MG63 (cell line): ENCODE measurements around the gene SPOP. TPM values are rescaled to one million over a fixed set of nuclear protein-coding genes. Genes with fewer than 3 reads are reported as not detected.
"Not testable (repeated sequence)": the region's sequence is repeated elsewhere in the genome, so short reads cannot be mapped to it uniquely, and the experiment has no call there.

Source experiments
- DNase-seq: peaks from one replicate; pipeline ENCODE4 v3.0.0-alpha.2; 2020
- H3K27me3 ChIP-seq: fragments of 250-450 bp; sonication (Bioruptor Pico); 2 replicates; pipeline ENCODE4 v1.5.1; 2020; ENCODE audit warnings: mild to moderate bottlenecking, moderate library complexity
- H3K36me3 ChIP-seq: fragments of 250-450 bp; sonication (Bioruptor Pico); 2 replicates; pipeline ENCODE4 v1.5.1; 2020; ENCODE audit warnings: mild to moderate bottlenecking, moderate library complexity
- H3K4me3 ChIP-seq: fragments of 250-450 bp; sonication (Bioruptor Pico); 2 replicates; pipeline ENCODE4 v1.5.1; 2020; ENCODE audit warnings: mild to moderate bottlenecking, moderate library complexity
- H3K9me3 ChIP-seq: fragments of 250-450 bp; sonication (Bioruptor Pico); 2 replicates; pipeline ENCODE4 v1.5.1; 2020; ENCODE audit warnings: mild to moderate bottlenecking, moderate library complexity
- total RNA-seq: library from RNA; depleted of rRNA; stranded (reverse); fragments of >200 nt; shearing (Covaris generic); gene quantifications from 2 replicates; pipeline ENCODE4 v1.2.3, GENCODE V29; 2014; ENCODE audit warnings: low replicate concordance

Gene SPOP
- total RNA-seq, 1 experiment from 2014 or later, result 126 TPM

GRCh38 chr17:49677134-49677932 lies 564 bp downstream of the SPOP start:
- peak; percentile 95 for DNase-seq

GRCh38 chr17:49676276-49676868 lies 1.5 kb downstream of the SPOP start:
- H3K4me3 ChIP-seq, result peak overlapping the region; percentile 82
- peaks cover 23% of the 10 kb centered on the region for H3K36me3 ChIP-seq
- DNase-seq, result no peak
- H3K27me3 ChIP-seq, result no peaks in the 10 kb centered on the region
- H3K9me3 ChIP-seq, result peaks cover 4% of the 10 kb centered on the region

More at GRCh38 chr17:49677134-49677932, 564 bp downstream of the SPOP start:
- peaks cover 23% of the 10 kb centered on the region for H3K36me3 ChIP-seq
- no peaks in the 10 kb centered on the region for H3K27me3 ChIP-seq
- H3K9me3 ChIP-seq, result peaks cover 4% of the 10 kb centered on the region
- peak overlapping the region; percentile 82 for H3K4me3 ChIP-seq

- Histone ChIP-seq H3K9me3 (peaks cover 4% of the 10 kb centered on the region), H3K4me3 (no peak overlapping the region), H3K36me3 (peaks cover 23% of the 10 kb centered on the region), H3K27me3 (no peaks in the 10 kb centered on the region)
- no peak for DNase-seq
These were observed 3.4 kb downstream of the SPOP start for GRCh38 chr17:49674507-49674906.

- DNase-seq, H3K27me3 ChIP-seq: not testable (repeated sequence)
These were observed 4.2 kb downstream of the SPOP start for GRCh38 chr17:49673679-49674078.

GRCh38 chr17:49670641-49671040 lies 7.3 kb downstream of the SPOP start:
- Histone ChIP-seq H3K9me3 (no peaks in the 10 kb centered on the region), H3K4me3 (no peak overlapping the region), H3K27me3 (no peaks in the 10 kb centered on the region), H3K36me3 (peaks cover 35% of the 10 kb centered on the region)
- DNase-seq, result no peak

More at GRCh38 chr17:49673679-49674078, 4.2 kb downstream of the SPOP start:
- peaks cover 23% of the 10 kb centered on the region for H3K36me3 ChIP-seq
- H3K9me3 ChIP-seq, H3K4me3 ChIP-seq: not testable (repeated sequence)

- Histone ChIP-seq H3K4me3 (no peak overlapping the region), H3K9me3 (no peaks in the 10 kb centered on the region), H3K36me3 (peaks cover 33% of the 10 kb centered on the region), H3K27me3 (no peaks in the 10 kb centered on the region)
- no peak for DNase-seq
These were observed 7.9 kb downstream of the SPOP start for GRCh38 chr17:49670002-49670401.

GRCh38 chr17:49667854-49668253 lies 10.0 kb downstream of the SPOP start:
- Histone ChIP-seq H3K27me3 (no peaks in the 10 kb centered on the region), H3K36me3 (peaks cover 27% of the 10 kb centered on the region), H3K4me3 (no peak overlapping the region), H3K9me3 (no peaks in the 10 kb centered on the region)
- DNase-seq, result no peak

- Histone ChIP-seq H3K4me3 (no peak overlapping the region), H3K27me3 (no peaks in the 10 kb centered on the region), H3K36me3 (peaks cover 33% of the 10 kb centered on the region), H3K9me3 (no peaks in the 10 kb centered on the region)
- no peak for DNase-seq
These were observed 13.1 kb downstream of the SPOP start for GRCh38 chr17:49664706-49665211.

- H3K9me3 ChIP-seq, result no peaks in the 10 kb centered on the region
- peaks cover 13% of the 10 kb centered on the region for H3K36me3 ChIP-seq
These were observed 18.1 kb downstream of the SPOP start for GRCh38 chr17:49659661-49660382.

GRCh38 chr17:49656247-49656646 lies 21.6 kb downstream of the SPOP start:
- DNase-seq, result no peak

More at GRCh38 chr17:49659661-49660382, 18.1 kb downstream of the SPOP start:
- DNase-seq, result no peak
- no peak overlapping the region for H3K4me3 ChIP-seq
- no peaks in the 10 kb centered on the region for H3K27me3 ChIP-seq

GRCh38 chr17:49647256-49647585 lies 30.7 kb downstream of the SPOP start:
- Histone ChIP-seq H3K9me3 (no peaks in the 10 kb centered on the region), H3K4me3 (no peak overlapping the region)
- no peak for DNase-seq

More at GRCh38 chr17:49656247-49656646, 21.6 kb downstream of the SPOP start:
- H3K4me3 ChIP-seq, result no peak overlapping the region
- H3K9me3 ChIP-seq, result no peaks in the 10 kb centered on the region
- H3K36me3 ChIP-seq, result 0 out of 2 replicates have a peak, but pooled peaks cover 3% of the 10 kb centered on the region
- no peaks in the 10 kb centered on the region for H3K27me3 ChIP-seq

GRCh38 chr17:49646391-49647255 lies 31.3 kb downstream of the SPOP start:
- Histone ChIP-seq H3K9me3 (no peaks in the 10 kb centered on the region), H3K27me3 (no peaks in the 10 kb centered on the region), H3K4me3 (peak overlapping the region; percentile 6), H3K36me3 (no peaks in the 10 kb centered on the region)
- DNase-seq, result peak; percentile 84

More at GRCh38 chr17:49647256-49647585, 30.7 kb downstream of the SPOP start:
- no peaks in the 10 kb centered on the region for H3K27me3 ChIP-seq
- no peaks in the 10 kb centered on the region for H3K36me3 ChIP-seq

GRCh38 chr17:49646056-49646390 lies 31.9 kb downstream of the SPOP start:
- H3K36me3 ChIP-seq, H3K27me3 ChIP-seq, H3K9me3 ChIP-seq, DNase-seq, H3K4me3 ChIP-seq: not testable (repeated sequence)

- no peak for DNase-seq
- no peak overlapping the region for H3K4me3 ChIP-seq
These were observed 32.2 kb downstream of the SPOP start for GRCh38 chr17:49645654-49646053.

GRCh38 chr17:49640556-49640955 lies 37.3 kb downstream of the SPOP start:
- no peaks in the 10 kb centered on the region for H3K27me3 ChIP-seq
- H3K36me3 ChIP-seq, result peaks cover 17% of the 10 kb centered on the region
- no peak for DNase-seq
- no peak overlapping the region for H3K4me3 ChIP-seq
- 0 out of 2 replicates have a peak, but pooled peaks cover 2% of the 10 kb centered on the region for H3K9me3 ChIP-seq

More at GRCh38 chr17:49645654-49646053, 32.2 kb downstream of the SPOP start:
- Histone ChIP-seq H3K27me3 (no peaks in the 10 kb centered on the region), H3K36me3 (peaks cover under 1% of the 10 kb centered on the region), H3K9me3 (no peaks in the 10 kb centered on the region)

GRCh38 chr17:49638818-49639217 lies 39.1 kb downstream of the SPOP start:
- 0 out of 2 replicates have a peak, but pooled peaks cover 2% of the 10 kb centered on the region for H3K9me3 ChIP-seq
- peaks cover 17% of the 10 kb centered on the region for H3K36me3 ChIP-seq
- no peak overlapping the region for H3K4me3 ChIP-seq
- no peak for DNase-seq
- no peaks in the 10 kb centered on the region for H3K27me3 ChIP-seq
